Neuron (in vitro differentiated cells): ENCODE measurements around the gene PIGB.
"Not testable (repeated sequence)": the region's sequence is repeated elsewhere in the genome, so short reads cannot be mapped to it uniquely, and the experiment has no call there.

Source experiments
- H2AFZ ChIP-seq: one replicate; pipeline ENCODE4 v1.6.1; 2013; ENCODE audit warnings: low read depth, mild to moderate bottlenecking, inconsistent platforms, low read length, moderate library complexity
- H3K27me3 ChIP-seq: one replicate; pipeline ENCODE4 v1.6.1; 2013; ENCODE audit warnings: low read length; ENCODE audit not compliant: insufficient read depth
- H3K36me3 ChIP-seq: one replicate; pipeline ENCODE4 v1.6.1; 2013; ENCODE audit warnings: low read length; ENCODE audit not compliant: insufficient read depth
- H3K4me1 ChIP-seq: one replicate; pipeline ENCODE4 v1.6.1; 2013; ENCODE audit warnings: low read length; ENCODE audit not compliant: insufficient read depth
- H3K4me3 ChIP-seq: 2 replicates; pipeline ENCODE4 v1.5.1; 2013; ENCODE audit warnings: mild to moderate bottlenecking, low read length, moderate library complexity
- H3K9me3 ChIP-seq: one replicate; pipeline ENCODE4 v1.6.1; 2013; ENCODE audit warnings: low read length

Gene PIGB

GRCh38 chr15:55366981-55367380 lies 48.0 kb downstream of the PIGB start:
- Histone ChIP-seq H3K27me3 (no peaks in the 10 kb centered on the region), H3K36me3 (peaks cover 9% of the 10 kb centered on the region), H3K4me3 (no peak overlapping the region), H2AFZ (no peak overlapping the region), H3K4me1 (no peaks in the 10 kb centered on the region), H3K9me3 (no peaks in the 10 kb centered on the region)

DNA sequence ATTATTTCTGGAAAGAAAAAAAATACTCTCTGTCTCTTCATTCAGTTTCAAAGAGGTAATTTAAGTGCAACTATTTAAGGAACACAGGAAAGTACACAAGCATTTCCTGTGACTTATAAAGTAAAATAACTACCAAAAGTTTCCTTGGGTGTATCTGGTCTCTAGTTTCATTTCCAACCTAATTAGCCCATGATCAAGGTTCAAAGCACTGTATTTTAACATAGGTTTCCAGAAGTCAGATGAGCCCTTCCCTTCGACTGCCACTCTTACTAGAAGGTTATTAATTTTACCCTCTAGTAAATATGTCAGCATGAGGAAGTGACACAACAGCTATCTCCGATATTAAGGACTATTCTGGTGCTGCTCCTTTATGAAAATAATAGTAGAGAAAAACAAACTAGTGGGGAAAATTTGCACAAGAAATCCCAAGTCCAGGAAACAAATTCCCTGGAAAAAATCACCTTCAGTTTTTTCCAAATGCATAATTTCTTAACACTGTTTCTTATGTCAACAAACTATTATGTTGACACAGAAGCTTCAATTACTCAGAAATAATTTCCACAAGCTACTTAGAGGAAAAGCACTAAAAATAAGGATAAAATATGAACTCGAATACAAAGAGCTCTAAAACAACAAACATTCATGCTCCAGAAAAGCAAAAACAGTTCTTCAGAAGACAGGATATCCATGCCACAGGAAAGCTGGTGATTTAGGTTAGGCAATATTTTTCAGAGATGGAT lies 53.8 kb downstream of the PIGB start:
- no peaks in the 10 kb centered on the region for H3K27me3 ChIP-seq
- H3K4me1 ChIP-seq, result no peaks in the 10 kb centered on the region
- H2AFZ ChIP-seq, result no peak overlapping the region
- peaks cover 28% of the 10 kb centered on the region for H3K36me3 ChIP-seq
- no peaks in the 10 kb centered on the region for H3K9me3 ChIP-seq
- no peak overlapping the region for H3K4me3 ChIP-seq

- H3K36me3 ChIP-seq, result peaks cover 22% of the 10 kb centered on the region
- H2AFZ ChIP-seq, result no peak overlapping the region
- H3K9me3 ChIP-seq, result peaks cover 6% of the 10 kb centered on the region
- no peaks in the 10 kb centered on the region for H3K4me1 ChIP-seq
- H3K27me3 ChIP-seq, result no peaks in the 10 kb centered on the region
- H3K4me3 ChIP-seq, result no peak overlapping the region
These were observed 60.1 kb downstream of the PIGB start for GRCh38 chr15:55379095-55379494.

DNA sequence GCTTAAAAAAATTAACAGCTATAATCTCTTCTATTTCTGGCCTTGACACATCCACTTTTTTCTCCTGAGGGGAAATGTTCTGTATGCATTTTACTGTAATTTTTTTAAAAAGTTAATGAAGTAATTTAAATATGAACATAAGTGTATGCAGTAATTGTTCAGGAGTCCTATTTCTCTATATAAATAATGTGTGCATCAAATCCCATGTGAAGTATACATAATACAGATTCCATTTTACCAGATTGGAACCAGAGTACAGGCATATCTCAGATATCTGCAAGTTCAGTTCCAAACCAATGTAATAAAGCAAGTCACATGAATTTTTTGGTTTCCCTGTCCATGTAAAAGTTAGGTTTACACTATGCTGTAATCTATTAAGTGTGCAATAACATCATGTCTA lies 62.6 kb downstream of the PIGB start:
- Histone ChIP-seq H3K36me3 (peaks cover 18% of the 10 kb centered on the region), H3K4me3 (no peak overlapping the region), H3K4me1 (no peaks in the 10 kb centered on the region), H3K27me3 (no peaks in the 10 kb centered on the region), H3K9me3 (peaks cover 6% of the 10 kb centered on the region), H2AFZ (no peak overlapping the region)

DNA sequence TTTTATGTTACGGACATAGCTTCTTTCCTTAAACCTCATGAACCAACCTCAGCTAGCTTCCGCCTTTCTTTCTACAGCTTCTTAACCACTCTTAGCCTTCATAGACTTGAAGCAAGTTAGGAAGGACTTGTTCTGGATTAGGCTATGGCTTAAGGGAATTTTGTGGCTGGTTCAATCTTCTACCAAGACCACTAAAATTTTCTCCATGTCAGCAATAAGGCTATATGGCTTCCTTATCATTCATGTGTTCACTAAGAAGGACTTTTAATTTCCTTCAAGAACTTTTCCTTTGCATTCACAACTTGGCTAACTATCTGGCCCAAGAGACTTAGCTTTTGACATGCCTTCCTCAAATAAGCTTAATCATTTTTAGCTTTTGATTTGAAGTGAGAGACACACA lies 64.7 kb downstream of the PIGB start:
- H3K4me3 ChIP-seq, result no peak overlapping the region
- no peaks in the 10 kb centered on the region for H3K4me1 ChIP-seq
- no peak overlapping the region for H2AFZ ChIP-seq
- peaks cover 6% of the 10 kb centered on the region for H3K9me3 ChIP-seq
- no peaks in the 10 kb centered on the region for H3K27me3 ChIP-seq
- peaks cover 10% of the 10 kb centered on the region for H3K36me3 ChIP-seq

GRCh38 chr15:55387027-55387426 lies 68.0 kb downstream of the PIGB start:
- Histone ChIP-seq H2AFZ (no peak overlapping the region), H3K4me3 (no peak overlapping the region), H3K36me3 (peaks cover 10% of the 10 kb centered on the region), H3K4me1 (no peaks in the 10 kb centered on the region), H3K9me3 (peaks cover 6% of the 10 kb centered on the region), H3K27me3 (no peaks in the 10 kb centered on the region)

GRCh38 chr15:55389264-55389607 lies 70.2 kb downstream of the PIGB start:
- no peak overlapping the region for H3K4me3 ChIP-seq

DNA sequence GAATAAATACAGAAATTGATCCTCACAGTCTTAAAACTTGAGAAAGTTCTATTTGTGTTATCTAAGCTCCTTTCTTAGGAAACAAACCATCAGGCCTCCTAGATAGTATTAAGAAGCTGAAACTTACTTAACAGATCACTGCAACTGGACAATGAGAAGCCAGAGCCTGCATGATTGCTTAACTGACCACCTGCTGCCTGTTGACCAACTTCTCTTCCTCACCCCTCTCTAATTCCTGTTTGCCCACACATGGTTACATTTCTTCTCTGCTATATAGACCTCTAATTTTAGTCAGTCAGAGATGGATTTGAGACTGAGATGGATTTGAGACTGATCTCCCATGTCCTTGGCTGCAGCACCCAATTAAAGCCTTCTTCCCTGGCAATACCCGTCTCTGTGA lies 75.7 kb downstream of the PIGB start:
- Histone ChIP-seq H3K4me1 (no peaks in the 10 kb centered on the region), H3K4me3 (no peak overlapping the region), H3K27me3 (no peaks in the 10 kb centered on the region), H3K9me3 (peaks cover 2% of the 10 kb centered on the region), H3K36me3 (no peaks in the 10 kb centered on the region), H2AFZ (no peak overlapping the region)

More at GRCh38 chr15:55389264-55389607, 70.2 kb downstream of the PIGB start:
- Histone ChIP-seq H3K4me1 (no peaks in the 10 kb centered on the region), H3K9me3 (no peaks in the 10 kb centered on the region), H2AFZ (no peak overlapping the region), H3K27me3 (no peaks in the 10 kb centered on the region), H3K36me3 (peaks cover 5% of the 10 kb centered on the region)

- peaks cover 2% of the 10 kb centered on the region for H3K9me3 ChIP-seq
- H3K4me3 ChIP-seq, result no peak overlapping the region
- H3K27me3 ChIP-seq, result no peaks in the 10 kb centered on the region
- H3K36me3 ChIP-seq, result no peaks in the 10 kb centered on the region
- no peak overlapping the region for H2AFZ ChIP-seq
- no peaks in the 10 kb centered on the region for H3K4me1 ChIP-seq
These were observed 79.2 kb downstream of the PIGB start for GRCh38 chr15:55398243-55398642.

GRCh38 chr15:55400050-55400449 lies 81.0 kb downstream of the PIGB start:
- not testable (repeated sequence) for H2AFZ ChIP-seq, H3K9me3 ChIP-seq, H3K4me3 ChIP-seq, H3K4me1 ChIP-seq, H3K36me3 ChIP-seq, H3K27me3 ChIP-seq

DNA sequence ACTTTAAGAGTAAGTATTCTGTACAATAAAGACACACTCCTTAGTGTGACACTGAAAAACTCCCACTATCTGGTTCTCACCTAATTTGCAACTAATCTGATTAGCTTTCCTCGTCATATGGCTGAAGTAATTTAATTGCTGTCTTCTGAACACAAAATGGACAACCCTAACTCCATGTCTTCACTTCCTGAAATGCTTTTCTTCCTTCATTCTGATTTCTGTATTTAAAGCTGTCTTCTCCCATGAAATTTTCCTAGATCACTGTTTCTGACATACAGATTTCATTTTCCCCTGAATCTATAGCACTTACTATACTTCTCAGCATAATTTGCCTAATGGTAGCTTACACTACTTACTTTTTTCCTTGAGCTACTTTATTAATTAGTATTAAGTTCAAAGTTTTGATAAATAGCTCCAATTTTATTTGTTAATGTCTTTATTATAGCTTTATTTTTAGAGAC lies 82.8 kb downstream of the PIGB start:
- Histone ChIP-seq H3K27me3 (no peaks in the 10 kb centered on the region), H3K4me1 (peaks cover 3% of the 10 kb centered on the region), H3K9me3 (peaks cover 4% of the 10 kb centered on the region), H3K4me3 (no peak overlapping the region), H3K36me3 (no peaks in the 10 kb centered on the region), H2AFZ (no peak overlapping the region)

DNA sequence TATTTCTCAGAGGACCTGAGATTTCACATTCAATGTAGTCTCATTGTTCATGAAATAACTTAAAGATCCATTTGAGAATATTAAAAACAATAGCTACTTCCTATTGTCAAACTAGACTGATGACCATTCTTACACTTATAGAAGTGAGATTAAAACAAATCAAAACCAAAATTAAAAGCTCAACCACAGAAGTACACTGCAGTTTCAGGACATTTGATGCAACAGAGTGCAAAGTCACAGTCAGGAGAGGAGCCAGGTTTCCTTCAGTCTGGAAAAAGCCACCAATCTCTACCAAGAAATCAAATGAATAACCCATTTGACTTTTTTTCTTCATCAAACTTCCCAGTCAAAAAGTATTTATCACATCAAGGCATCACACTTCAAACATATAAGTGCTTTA lies 83.7 kb downstream of the PIGB start:
- Histone ChIP-seq H3K9me3 (peaks cover 2% of the 10 kb centered on the region), H3K27me3 (no peaks in the 10 kb centered on the region), H3K4me1 (peaks cover 3% of the 10 kb centered on the region), H3K36me3 (no peaks in the 10 kb centered on the region), H2AFZ (no peak overlapping the region), H3K4me3 (no peak overlapping the region)

GRCh38 chr15:55403531-55403930 lies 84.5 kb downstream of the PIGB start:
- Histone ChIP-seq H3K4me1 (peaks cover 3% of the 10 kb centered on the region), H2AFZ (no peak overlapping the region), H3K9me3 (peaks cover 2% of the 10 kb centered on the region), H3K27me3 (no peaks in the 10 kb centered on the region), H3K4me3 (no peak overlapping the region), H3K36me3 (no peaks in the 10 kb centered on the region)
